ENCODE results near the gene NDUFS1.
A peak's percentile ranks its signal among the peaks of the same experiment; 100 is the strongest.
"Not testable (repeated sequence)": the region's sequence is repeated elsewhere in the genome, so short reads cannot be mapped to it uniquely, and the experiment has no call there.

Gene NDUFS1

DNA sequence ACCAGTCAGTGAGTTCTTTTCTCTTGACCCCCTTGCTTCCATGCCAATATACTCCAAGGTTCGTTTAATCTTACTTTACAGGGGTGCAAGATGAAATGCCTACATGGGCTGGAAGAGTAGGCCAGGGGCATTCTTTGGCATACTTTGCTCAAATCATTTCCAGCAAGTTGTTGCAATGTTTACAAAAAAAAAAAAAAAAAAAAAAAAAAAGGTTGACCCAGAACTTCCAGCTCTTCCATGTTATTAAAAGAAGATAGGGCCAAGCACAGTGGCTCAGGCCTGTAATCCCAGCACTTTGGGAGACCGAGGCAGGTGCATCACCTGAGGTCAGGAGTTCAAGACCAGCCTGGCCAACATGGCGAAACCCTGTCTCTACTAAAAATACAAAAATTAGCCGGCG is 81.4 kb downstream of the NDUFS1 start:
- H3K4me3 ChIP-seq (ENCODE audit: low read depth, low read length); H3K27me3 ChIP-seq (ENCODE audit: control insufficient read depth, insufficient read depth, low read length); H3K9me3 ChIP-seq (ENCODE audit: control insufficient read depth, insufficient read depth, low read length); H3K36me3 ChIP-seq (ENCODE audit: control insufficient read depth, insufficient read depth, low read length): not testable (repeated sequence)
- H3K4me1 ChIP-seq (ENCODE audit: control insufficient read depth, insufficient read depth, low read length), result peaks cover 29% of the 10 kb centered on the region
- peak overlapping the region; percentile 50 for H3K9ac ChIP-seq (ENCODE audit: low read depth, low read length)

DNA sequence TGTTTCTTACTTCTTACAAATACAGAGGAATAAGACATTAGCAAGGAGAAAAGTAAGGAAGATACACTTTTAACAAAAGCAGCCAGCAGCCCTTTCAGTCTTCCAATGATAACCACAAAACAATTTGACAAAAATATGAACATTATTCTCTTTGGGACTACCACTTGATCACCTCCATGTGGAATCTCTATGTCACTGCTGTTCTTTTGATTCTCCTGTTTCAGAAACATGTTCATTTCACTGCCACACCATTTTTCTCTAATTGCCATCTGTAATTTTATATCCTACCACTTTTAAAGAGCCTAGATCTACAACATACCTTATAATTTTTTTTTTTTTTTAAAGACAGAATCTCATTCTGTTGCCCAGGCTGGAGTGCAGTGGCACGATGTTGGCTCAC is 84.1 kb downstream of the NDUFS1 start:
- H3K36me3 ChIP-seq (ENCODE audit: control insufficient read depth, insufficient read depth, low read length), result no peaks in the 10 kb centered on the region

DNA sequence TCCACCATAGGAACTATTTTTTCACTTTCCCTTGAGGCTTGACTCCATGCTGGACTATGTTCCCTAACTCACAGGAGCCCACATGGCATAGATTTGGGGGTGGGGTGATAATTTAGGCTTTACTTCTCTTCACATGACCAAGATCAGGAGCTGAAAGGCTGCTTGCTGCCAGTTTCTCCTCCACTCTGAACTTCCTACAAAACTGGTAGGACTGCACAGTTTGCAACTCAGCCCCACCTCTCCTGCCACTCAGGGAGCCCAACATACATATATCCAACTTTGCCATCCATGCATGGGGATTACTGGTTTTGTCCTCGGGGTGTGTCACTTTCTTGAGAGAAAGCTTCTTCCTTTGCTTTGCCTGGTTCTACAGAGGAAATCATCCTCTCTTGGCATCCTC is 87.4 kb downstream of the NDUFS1 start:
- no peaks in the 10 kb centered on the region for H3K27me3 ChIP-seq (ENCODE audit: control insufficient read depth, insufficient read depth, low read length)
- H3K36me3 ChIP-seq (ENCODE audit: control insufficient read depth, insufficient read depth, low read length), result no peaks in the 10 kb centered on the region
- H3K9ac ChIP-seq (ENCODE audit: low read depth, low read length), result no peak overlapping the region
- no peak overlapping the region for H3K4me3 ChIP-seq (ENCODE audit: low read depth, low read length)
- peaks cover 5% of the 10 kb centered on the region for H3K4me1 ChIP-seq (ENCODE audit: control insufficient read depth, insufficient read depth, low read length)
- H3K9me3 ChIP-seq (ENCODE audit: control insufficient read depth, insufficient read depth, low read length), result no peaks in the 10 kb centered on the region

More for the DNA sequence above, 84.1 kb downstream of the NDUFS1 start:
- H3K4me1 ChIP-seq (ENCODE audit: control insufficient read depth, insufficient read depth, low read length), result peaks cover 16% of the 10 kb centered on the region
- H3K4me3 ChIP-seq (ENCODE audit: low read depth, low read length), result no peak overlapping the region
- no peak overlapping the region for H3K9ac ChIP-seq (ENCODE audit: low read depth, low read length)
- no peaks in the 10 kb centered on the region for H3K9me3 ChIP-seq (ENCODE audit: control insufficient read depth, insufficient read depth, low read length)
- no peaks in the 10 kb centered on the region for H3K27me3 ChIP-seq (ENCODE audit: control insufficient read depth, insufficient read depth, low read length)

- Histone ChIP-seq H3K27me3 (ENCODE audit: control insufficient read depth, insufficient read depth, low read length) (no peaks in the 10 kb centered on the region), H3K9ac (ENCODE audit: low read depth, low read length) (no peak overlapping the region), H3K4me1 (ENCODE audit: control insufficient read depth, insufficient read depth, low read length) (peaks cover 5% of the 10 kb centered on the region), H3K36me3 (ENCODE audit: control insufficient read depth, insufficient read depth, low read length) (no peaks in the 10 kb centered on the region), H3K9me3 (ENCODE audit: control insufficient read depth, insufficient read depth, low read length) (no peaks in the 10 kb centered on the region), H3K4me3 (ENCODE audit: low read depth, low read length) (no peak overlapping the region)
Observed at GRCh38 chr2:206069417-206069816, 89.8 kb downstream of the NDUFS1 start.

DNA sequence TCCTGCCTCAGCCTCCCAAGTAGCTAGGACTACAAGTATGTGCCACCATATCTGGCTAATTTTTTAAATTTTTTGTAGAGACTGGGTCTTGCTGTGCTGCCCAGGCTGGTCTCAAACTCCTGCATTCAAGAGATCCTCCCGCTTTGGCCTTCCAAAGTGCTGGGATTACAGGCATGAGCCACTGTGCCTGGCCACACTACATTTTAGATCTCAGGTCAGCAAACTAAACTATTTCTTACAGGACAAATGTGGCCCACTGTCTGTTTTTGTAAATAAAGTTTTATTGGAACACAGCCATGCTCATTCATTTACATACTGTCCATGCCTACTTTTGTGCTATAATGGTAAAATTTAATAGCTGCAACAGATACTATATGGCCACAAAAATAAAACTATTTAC is 91.0 kb downstream of the NDUFS1 start:
- H3K27me3 ChIP-seq (ENCODE audit: control insufficient read depth, insufficient read depth, low read length), result no peaks in the 10 kb centered on the region
- no peaks in the 10 kb centered on the region for H3K9me3 ChIP-seq (ENCODE audit: control insufficient read depth, insufficient read depth, low read length)
- no peak overlapping the region for H3K9ac ChIP-seq (ENCODE audit: low read depth, low read length)
- H3K36me3 ChIP-seq (ENCODE audit: control insufficient read depth, insufficient read depth, low read length), result no peaks in the 10 kb centered on the region
- peaks cover 5% of the 10 kb centered on the region for H3K4me1 ChIP-seq (ENCODE audit: control insufficient read depth, insufficient read depth, low read length)
- no peak overlapping the region for H3K4me3 ChIP-seq (ENCODE audit: low read depth, low read length)

All from iPS-15b (cell line).